ENCODE results near the gene CNGA4.
A peak's percentile ranks its signal among the peaks of the same experiment; 100 is the strongest.
"Not testable (repeated sequence)": the region's sequence is repeated elsewhere in the genome, so short reads cannot be mapped to it uniquely, and the experiment has no call there.

CNGA4 gene

DNA sequence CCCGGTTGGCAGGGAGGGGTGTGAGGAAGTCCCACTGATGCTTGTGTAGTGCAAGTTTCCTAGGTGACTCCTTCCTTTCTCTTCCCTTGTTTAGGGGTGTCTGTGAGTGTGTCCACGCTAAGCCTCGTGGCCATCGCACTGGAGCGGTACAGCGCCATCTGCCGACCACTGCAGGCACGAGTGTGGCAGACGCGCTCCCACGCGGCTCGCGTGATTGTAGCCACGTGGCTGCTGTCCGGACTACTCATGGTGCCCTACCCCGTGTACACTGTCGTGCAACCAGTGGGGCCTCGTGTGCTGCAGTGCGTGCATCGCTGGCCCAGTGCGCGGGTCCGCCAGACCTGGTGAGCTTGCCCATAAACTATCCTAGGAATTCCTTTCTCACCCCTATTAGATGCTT is 31.1 kb downstream of the CNGA4 start:
- peak; percentile 11 for DNase-seq

DNA sequence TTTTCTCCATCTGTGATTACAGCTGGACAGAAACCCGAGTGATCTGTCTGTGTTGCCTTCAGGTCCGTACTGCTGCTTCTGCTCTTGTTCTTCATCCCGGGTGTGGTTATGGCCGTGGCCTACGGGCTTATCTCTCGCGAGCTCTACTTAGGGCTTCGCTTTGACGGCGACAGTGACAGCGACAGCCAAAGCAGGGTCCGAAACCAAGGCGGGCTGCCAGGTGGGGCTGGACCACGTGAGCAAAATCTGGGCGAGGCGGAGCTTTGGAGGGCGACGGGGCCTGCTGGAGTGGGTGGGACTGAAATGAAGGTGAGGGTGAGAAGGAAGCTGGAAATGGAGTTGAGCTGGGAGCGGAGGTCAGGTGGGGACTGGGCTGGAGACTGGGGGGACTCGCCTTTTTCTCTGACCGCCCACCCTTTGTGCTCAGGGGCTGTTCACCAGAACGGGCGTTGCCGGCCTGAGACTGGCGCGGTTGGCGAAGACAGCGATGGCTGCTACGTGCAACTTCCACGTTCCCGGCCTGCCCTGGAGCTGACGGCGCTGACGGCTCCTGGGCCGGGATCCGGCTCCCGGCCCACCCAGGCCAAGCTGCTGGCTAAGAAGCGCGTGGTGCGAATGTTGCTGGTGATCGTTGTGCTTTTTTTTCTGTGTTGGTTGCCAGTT is 31.8 kb downstream of the CNGA4 start:
- DNase-seq, result no peak

DNA sequence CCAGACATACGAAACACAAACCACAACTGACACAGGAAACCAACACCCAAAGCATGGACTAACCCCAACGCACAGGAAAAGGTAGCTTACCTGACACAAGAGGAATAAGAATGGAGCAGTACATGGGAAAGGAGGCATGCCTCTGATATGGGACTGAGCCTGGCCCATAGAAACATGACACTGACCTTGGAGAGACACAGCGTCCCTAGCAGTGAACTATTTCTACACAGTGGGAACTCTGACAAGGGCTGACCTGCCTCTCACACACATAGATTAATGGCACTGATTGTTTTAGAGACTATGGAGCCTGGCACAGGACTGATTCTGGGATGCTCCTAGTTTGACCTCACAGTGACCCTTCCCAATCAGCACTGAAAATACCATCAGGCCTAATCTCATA is 32.7 kb downstream of the CNGA4 start:
- DNase-seq, result no peak

DNA sequence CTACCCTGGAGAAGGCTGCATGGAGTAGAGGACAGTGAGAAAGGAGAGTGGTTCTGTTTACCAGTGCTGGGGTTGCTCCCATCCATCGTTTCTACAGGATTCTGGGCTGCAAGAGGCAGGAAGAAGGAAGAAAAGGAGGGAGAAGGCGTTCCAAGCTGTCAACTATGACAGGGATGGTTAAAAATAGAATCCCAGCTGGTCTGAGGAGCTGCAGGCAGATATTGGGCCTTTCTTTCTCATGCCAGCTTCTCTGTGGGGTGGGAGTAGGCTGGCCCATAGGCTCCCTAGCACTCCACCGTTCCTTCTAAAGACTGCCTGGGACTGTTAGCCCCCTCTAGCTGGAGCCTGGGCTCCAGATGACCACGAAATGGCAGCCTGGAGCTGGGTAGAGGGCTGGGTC is 34.3 kb downstream of the CNGA4 start:
- no peak for DNase-seq

DNA sequence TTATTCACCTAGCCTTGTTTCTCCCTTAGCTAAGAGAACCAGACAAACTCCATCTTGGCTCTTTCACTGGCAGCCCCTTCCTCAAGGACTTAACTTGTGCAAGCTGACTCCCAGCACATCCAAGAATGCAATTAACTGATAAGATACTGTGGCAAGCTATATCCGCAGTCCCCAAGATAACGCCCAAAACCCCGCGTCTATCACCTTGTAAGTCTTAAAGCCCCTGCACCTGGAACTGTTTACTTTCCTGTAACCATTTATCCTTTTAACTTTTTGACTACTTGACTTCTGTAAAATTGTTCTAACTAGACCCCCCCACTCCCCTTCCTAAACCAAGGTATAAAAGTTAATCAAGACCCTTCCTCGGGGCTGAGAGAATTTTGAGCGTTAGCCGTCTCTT is 41.9 kb downstream of the CNGA4 start:
- DNase-seq, result not testable (repeated sequence)

DNA sequence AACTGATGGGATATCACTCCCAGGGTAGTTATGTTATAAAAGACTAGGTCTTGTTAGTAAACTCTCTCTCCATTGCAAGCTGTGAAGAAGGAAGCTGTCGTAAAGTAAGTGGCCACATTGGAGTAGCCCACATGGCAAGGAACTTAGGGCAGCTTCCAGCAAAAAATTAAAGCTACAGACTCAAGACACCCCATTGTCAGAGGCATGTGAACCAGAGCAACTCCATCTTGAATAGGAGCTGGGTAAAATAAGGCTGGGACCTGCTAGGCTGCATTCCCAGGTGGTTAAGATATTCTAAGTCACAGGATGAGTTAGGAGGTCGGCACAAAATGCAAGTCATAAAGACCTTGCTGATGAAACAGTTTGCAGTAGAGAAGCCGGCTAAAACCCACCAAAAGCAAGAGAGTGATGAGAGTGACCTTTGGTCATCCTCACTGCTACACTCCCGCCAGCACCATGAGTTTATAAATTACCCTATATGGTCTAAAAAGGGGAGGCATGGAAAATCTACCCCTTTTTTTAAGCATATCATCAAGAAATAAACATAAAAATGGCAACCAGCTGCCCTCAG is 44.6 kb downstream of the CNGA4 start:
- DNase-seq, result no peak

DNA sequence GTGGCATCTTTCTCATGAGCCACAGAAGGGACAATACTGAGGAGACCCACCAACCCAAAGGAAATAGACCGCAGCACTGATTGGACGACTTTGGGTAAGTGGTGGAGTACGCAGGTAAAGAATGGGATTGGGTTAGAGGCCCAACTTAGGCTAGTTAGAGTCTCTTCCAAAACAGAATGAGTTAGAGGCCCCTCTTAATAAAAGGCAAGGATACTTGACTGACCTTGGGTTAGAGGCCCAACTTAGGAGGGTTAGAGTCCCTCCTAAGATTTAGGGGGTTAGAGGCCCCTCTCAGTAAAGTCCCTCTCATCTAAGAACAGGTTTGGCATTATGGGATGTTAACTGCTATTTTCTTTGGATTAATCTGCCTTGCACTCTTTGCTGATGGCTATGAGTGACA is 45.4 kb downstream of the CNGA4 start:
- DNase-seq, result no peak

DNA sequence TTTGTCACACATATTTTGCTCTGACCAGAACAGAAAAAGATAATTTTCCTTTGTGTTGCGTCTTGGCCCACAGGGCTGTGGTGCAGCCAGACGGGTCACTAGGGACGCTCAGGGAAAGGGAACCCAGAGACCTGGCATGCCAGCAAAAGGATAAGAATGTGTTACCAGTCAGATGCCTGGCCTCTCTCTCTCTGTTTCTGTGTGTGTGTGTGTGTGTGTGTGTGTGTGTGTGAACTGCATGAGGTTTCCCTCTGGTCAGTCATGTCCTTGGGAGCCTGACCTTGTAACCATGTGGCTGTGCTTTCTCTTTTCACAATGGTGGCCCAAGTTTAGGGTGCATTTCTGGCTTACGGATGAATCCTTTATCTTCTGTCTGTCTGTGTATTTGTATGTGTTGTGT is 46.1 kb downstream of the CNGA4 start:
- DNase-seq, result no peak

Data from hematopoietic multipotent progenitor cell treated with erythropoietin and hydrocortisone succinate and interleukin-3 and kit ligand, for 6 days (in vitro differentiated cells).